SK-N-SH (cell line): ENCODE measurements around the gene SUPT3H.

Source experiments
- ELF1 ChIP-seq: IDR thresholded peaks from 2 replicates; pipeline ENCODE4 v1.4.0; 2012
- EP300 ChIP-seq, 2 experiments: IDR thresholded peaks; 2 replicates each; pipeline versions ENCODE4 v1.4.0 to v1.6.1; 2012; ENCODE audit warnings: borderline replicate concordance in 1 of 2, low read depth in 1 of 2, low read length in 1 of 2
- EZH2phosphoT487 ChIP-seq: fragments of 200-600 bp; sonication (generic); IDR thresholded peaks from 2 replicates; pipeline ENCODE4 v1.6.1; 2017; ENCODE audit warnings: low read depth, mixed run types, mild to moderate bottlenecking, antibody characterized with exemption, moderate library complexity, borderline replicate concordance
- FOXJ3 ChIP-seq: sonication (generic); formaldehyde crosslinking; IDR thresholded peaks from 2 replicates; pipeline ENCODE4 v1.5.1; 2020; ENCODE audit warnings: mild to moderate bottlenecking, missing genetic modification reagents
- POLR2AphosphoS5 ChIP-seq: IDR thresholded peaks from 2 replicates; pipeline ENCODE4 v1.6.1; 2012; ENCODE audit warnings: low read depth, low read length
- RAD21 ChIP-seq: IDR thresholded peaks from 2 replicates; pipeline ENCODE4 v1.6.1; 2012; ENCODE audit warnings: mild to moderate bottlenecking, low read length
- RFX5 ChIP-seq: IDR thresholded peaks from 2 replicates; pipeline ENCODE4 v1.6.1; 2012; ENCODE audit warnings: mild to moderate bottlenecking, improper control_type of control experiment, low read length
- SMC3 ChIP-seq: IDR thresholded peaks from 2 replicates; pipeline ENCODE4 v1.6.1; 2012; ENCODE audit warnings: low read depth, low read length, improper control_type of control experiment
- YY1 ChIP-seq: IDR thresholded peaks from 2 replicates; pipeline ENCODE4 v1.4.0; 2012; ENCODE audit warnings: low read depth, mild to moderate bottlenecking
- TF ChIP-seq, protein P1 (sequence below): fragments of 200-600 bp; sonication (generic); IDR thresholded peaks from 2 replicates; pipeline ENCODE4 v1.6.1; 2017; ENCODE audit warnings: antibody characterized with exemption, mild to moderate bottlenecking, moderate library complexity
- TF ChIP-seq, protein P2 (sequence below): IDR thresholded peaks from 2 replicates; pipeline ENCODE4; 2012
- TF ChIP-seq, protein P3 (sequence below): fragments of 150-350 bp; IDR thresholded peaks from 2 replicates; pipeline ENCODE4 v1.6.1; 2017; ENCODE audit warnings: antibody characterized with exemption, low read length, low read depth, borderline replicate concordance
- TF ChIP-seq, protein P4 (sequence below): IDR thresholded peaks from 2 replicates; pipeline ENCODE4 v1.4.0; 2012; ENCODE audit warnings: low read depth, borderline replicate concordance

DNA sequence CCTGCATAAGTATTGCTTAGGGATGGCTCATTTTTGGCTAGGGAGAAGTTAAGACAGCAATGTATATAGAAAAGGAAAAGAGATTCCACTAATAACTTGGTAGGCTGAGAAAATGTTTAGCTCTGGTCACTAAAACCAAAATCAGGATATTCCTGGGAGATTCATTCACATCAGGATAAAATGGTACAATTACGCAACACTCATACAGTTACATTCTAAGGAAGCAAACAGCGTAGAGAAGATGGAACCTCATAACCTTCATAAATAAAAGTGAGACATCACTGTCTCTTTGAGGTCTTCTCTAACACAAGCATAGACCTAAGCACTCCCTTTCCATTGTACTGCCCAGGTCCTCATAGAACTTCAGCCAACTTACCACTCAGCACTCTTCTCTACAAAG, 345.3 kb downstream of the SUPT3H start:
- TF ChIP-seq SMC3 (no peak), EP300 (IDR thresholded peaks at IDR 0.05; ENCODE audit: borderline replicate concordance in 1 of 2, low read depth in 1 of 2, low read length in 1 of 2) (no peak), FOXJ3 (CRISPR knock-in tag) (no peak), ELF1 (no peak), EZH2phosphoT487 (no peak), RAD21 (no peak), YY1 (no peak), RFX5 (no peak), POLR2AphosphoS5 (no peak)
- TF ChIP-seq, protein P1, sequence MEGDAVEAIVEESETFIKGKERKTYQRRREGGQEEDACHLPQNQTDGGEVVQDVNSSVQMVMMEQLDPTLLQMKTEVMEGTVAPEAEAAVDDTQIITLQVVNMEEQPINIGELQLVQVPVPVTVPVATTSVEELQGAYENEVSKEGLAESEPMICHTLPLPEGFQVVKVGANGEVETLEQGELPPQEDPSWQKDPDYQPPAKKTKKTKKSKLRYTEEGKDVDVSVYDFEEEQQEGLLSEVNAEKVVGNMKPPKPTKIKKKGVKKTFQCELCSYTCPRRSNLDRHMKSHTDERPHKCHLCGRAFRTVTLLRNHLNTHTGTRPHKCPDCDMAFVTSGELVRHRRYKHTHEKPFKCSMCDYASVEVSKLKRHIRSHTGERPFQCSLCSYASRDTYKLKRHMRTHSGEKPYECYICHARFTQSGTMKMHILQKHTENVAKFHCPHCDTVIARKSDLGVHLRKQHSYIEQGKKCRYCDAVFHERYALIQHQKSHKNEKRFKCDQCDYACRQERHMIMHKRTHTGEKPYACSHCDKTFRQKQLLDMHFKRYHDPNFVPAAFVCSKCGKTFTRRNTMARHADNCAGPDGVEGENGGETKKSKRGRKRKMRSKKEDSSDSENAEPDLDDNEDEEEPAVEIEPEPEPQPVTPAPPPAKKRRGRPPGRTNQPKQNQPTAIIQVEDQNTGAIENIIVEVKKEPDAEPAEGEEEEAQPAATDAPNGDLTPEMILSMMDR: no peak
- TF ChIP-seq, protein P2, sequence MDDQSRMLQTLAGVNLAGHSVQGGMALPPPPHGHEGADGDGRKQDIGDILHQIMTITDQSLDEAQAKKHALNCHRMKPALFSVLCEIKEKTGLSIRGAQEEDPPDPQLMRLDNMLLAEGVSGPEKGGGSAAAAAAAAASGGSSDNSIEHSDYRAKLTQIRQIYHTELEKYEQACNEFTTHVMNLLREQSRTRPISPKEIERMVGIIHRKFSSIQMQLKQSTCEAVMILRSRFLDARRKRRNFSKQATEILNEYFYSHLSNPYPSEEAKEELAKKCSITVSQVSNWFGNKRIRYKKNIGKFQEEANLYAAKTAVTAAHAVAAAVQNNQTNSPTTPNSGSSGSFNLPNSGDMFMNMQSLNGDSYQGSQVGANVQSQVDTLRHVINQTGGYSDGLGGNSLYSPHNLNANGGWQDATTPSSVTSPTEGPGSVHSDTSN: no peak
- TF ChIP-seq, protein P3, sequence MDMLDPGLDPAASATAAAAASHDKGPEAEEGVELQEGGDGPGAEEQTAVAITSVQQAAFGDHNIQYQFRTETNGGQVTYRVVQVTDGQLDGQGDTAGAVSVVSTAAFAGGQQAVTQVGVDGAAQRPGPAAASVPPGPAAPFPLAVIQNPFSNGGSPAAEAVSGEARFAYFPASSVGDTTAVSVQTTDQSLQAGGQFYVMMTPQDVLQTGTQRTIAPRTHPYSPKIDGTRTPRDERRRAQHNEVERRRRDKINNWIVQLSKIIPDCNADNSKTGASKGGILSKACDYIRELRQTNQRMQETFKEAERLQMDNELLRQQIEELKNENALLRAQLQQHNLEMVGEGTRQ: no peak
- TF ChIP-seq, protein P4, sequence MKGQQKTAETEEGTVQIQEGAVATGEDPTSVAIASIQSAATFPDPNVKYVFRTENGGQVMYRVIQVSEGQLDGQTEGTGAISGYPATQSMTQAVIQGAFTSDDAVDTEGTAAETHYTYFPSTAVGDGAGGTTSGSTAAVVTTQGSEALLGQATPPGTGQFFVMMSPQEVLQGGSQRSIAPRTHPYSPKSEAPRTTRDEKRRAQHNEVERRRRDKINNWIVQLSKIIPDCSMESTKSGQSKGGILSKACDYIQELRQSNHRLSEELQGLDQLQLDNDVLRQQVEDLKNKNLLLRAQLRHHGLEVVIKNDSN: no peak
